ENCODE measurements around the gene KIF26B.
"Not testable (repeated sequence)": the region's sequence is repeated elsewhere in the genome, so short reads cannot be mapped to it uniquely, and the experiment has no call there.

KIF26B gene

DNA sequence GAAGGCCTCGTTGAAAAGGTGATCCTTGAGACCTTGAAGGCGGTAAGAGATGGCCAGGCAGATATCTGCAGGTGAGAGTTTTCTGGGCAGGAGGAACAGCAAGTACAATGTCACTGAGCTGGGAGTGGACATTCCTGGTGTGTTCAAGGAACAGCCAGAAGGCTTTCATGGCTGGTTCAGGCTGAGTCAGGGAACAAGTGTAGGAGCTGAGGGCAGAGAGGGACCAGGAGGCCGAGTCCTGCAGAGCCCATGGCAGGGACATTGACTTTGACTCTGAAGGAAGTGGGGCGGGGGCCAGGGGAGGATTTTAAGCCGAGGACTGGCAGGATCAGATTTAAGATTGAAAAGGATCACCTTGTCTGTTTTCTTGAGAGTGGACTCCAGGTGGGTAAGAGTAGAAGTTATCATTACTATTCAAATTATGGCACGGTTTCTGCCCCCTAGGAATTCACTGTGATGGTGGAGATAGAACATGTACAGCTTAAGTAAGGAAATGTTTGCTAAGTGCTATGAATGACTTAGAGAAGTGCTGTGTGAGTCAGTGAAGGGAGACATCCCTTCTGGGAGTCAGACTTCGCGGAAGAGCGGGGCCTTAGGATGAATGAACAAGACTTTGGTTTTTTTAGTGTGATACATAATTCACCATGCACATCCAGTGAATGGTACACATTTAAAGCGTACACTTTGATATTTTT, 202.3 kb downstream of the KIF26B start:
- H3K4me3 ChIP-seq (ENCODE audit: low read depth, low read length): no peak overlapping the region
- no peak for DNase-seq (ENCODE audit: low read depth)

DNA sequence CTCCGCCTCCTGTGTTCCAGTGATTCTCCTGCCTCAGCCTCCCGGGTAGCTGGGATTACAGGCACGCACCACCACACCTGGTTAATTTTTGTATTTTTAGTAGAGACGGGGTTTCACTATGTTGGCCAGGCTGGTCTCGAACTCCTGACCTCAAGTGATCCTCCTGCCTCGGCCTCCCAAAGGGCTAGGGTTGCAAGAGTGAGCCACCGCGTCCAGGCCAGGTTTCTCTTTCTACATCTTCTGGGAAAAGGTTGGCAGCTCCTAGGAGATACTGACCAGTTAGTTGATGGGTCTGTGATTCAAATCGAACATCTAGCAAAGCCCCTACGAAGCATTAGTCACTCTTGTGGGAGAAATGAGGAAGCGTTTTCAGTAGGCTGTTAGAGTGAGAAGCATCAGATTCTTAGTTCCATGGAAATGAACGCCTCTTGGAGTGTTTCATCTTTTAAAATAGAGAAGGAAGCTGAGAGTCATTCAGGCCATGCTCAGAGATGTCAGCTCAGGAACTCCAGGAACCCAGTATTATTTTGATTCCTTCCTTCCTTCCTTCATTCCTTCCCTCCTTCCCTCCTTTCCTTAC, 204.4 kb downstream of the KIF26B start:
- not testable (repeated sequence) for H3K4me3 ChIP-seq (ENCODE audit: low read depth, low read length); DNase-seq (ENCODE audit: low read depth)

More for the DNA sequence above, 202.3 kb downstream of the KIF26B start:
- TF ChIP-seq, protein P1, sequence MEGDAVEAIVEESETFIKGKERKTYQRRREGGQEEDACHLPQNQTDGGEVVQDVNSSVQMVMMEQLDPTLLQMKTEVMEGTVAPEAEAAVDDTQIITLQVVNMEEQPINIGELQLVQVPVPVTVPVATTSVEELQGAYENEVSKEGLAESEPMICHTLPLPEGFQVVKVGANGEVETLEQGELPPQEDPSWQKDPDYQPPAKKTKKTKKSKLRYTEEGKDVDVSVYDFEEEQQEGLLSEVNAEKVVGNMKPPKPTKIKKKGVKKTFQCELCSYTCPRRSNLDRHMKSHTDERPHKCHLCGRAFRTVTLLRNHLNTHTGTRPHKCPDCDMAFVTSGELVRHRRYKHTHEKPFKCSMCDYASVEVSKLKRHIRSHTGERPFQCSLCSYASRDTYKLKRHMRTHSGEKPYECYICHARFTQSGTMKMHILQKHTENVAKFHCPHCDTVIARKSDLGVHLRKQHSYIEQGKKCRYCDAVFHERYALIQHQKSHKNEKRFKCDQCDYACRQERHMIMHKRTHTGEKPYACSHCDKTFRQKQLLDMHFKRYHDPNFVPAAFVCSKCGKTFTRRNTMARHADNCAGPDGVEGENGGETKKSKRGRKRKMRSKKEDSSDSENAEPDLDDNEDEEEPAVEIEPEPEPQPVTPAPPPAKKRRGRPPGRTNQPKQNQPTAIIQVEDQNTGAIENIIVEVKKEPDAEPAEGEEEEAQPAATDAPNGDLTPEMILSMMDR (IDR thresholded peaks at IDR 0.05; ENCODE audit: control insufficient read depth, extremely low read depth, insufficient read depth): no peak

DNA sequence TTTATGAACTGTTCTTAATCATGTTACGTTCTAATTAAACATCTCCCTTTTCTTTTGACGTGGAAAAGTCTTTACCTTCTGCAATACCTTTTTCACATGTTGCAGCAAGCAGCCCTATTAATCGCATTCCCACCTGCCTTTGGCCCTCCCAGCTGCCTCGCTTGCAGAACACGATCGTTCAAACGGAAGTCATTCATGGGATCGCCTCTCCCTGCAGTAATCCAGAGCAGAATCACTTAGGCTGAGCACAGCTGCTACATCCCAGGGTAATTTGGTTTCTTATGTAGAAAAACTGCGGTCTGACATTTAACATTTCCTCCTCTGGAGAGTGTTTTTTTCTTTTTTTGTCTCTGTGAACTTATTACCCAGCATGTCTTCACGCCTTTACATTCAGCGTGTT, 206.3 kb downstream of the KIF26B start:
- TF ChIP-seq, protein P1 (IDR thresholded peaks at IDR 0.05; ENCODE audit: control insufficient read depth, extremely low read depth, insufficient read depth): no peak
- no peak for DNase-seq (ENCODE audit: low read depth)
- no peak overlapping the region for H3K4me3 ChIP-seq (ENCODE audit: low read depth, low read length)

DNA sequence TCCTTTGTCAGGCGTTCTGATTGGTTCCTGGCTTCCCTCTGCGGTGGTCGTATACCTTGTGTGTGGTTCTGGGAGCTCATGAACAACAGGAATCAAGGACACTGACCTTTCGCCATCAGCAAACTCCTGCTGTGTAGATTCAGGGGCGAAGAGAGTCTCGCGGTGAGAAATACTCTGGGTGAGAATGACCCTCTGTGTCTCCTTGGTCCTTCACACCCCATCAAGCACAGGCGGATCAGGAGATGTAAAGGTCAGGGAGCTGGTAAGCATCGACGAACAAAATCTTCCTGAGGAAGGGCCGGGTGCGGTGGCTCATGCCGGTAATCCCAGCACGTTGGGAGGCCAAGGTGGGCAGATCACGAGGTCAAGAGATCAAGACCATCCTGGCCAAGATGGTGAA, 207.2 kb downstream of the KIF26B start:
- DNase-seq (ENCODE audit: low read depth): no peak
- no peak overlapping the region for H3K4me3 ChIP-seq (ENCODE audit: low read depth, low read length)
- TF ChIP-seq, protein P1 (IDR thresholded peaks at IDR 0.05; ENCODE audit: control insufficient read depth, extremely low read depth, insufficient read depth): no peak

DNA sequence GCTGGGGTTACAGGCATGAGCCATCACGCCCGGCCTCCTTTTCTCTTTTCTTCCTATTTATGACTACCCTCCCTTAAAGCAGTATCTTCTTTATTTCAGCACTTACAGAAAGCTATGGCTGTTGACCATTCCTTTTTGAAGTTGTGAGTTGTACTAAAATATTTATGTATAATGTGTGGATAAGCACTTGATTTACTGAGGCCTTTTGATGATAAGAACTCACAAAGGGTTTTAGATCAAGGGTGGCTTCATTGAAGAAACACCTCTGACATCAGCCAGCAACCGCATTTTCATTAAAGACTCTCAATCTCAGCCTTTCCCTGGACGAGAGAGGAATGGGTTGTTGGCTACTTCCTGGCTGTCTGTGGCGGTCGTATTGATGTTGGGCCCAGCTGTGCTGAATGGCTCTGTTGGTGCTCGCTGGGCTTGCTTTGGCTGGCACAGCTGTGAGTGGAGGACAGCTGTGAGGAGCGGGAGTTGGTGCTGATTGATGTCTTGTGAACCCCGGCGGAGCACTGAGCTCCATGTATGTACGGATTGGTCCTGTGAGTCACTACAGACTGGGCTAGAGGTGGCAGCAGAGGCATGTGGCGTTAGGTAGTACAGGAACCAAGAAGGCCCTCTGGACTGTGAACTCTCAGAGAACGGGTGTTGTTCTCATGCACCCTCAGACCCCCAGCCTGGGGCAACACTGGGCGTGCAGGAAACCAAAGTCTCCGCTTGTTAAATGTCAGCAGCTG, 208.8 kb downstream of the KIF26B start:
- no peak overlapping the region for H3K4me3 ChIP-seq (ENCODE audit: low read depth, low read length)
- TF ChIP-seq, protein P1 (IDR thresholded peaks at IDR 0.05; ENCODE audit: control insufficient read depth, extremely low read depth, insufficient read depth): no peak
- DNase-seq (ENCODE audit: low read depth): no peak

- TF ChIP-seq, protein P1 (IDR thresholded peaks at IDR 0.05; ENCODE audit: control insufficient read depth, extremely low read depth, insufficient read depth): no peak
- no peak for DNase-seq (ENCODE audit: low read depth)
- H3K4me3 ChIP-seq (ENCODE audit: low read depth, low read length): no peak overlapping the region
Observed at GRCh38 chr1:245365095-245366020, 210.6 kb downstream of the KIF26B start.

Data from LNCaP clone FGC (cell line).